Neural cell (in vitro differentiated cells): ENCODE results near the gene SLC22A23. TPM values are rescaled to one million over a fixed set of nuclear protein-coding genes. Genes with fewer than 3 reads are reported as not detected.

ENCODE experiments used
- H2AFZ ChIP-seq: fragments of 200-600, 300-800 bp; sonication (generic), shearing (Covaris generic); 2 replicates; pipeline ENCODE4 v1.6.0; 2014; ENCODE audit warnings: low read depth, mild to moderate bottlenecking, antibody characterized with exemption, low read length, moderate library complexity
- H3F3A ChIP-seq: fragments of 200-600 bp; shearing (Covaris generic); 2 replicates; pipeline ENCODE4 v1.6.1; 2016; ENCODE audit warnings: mild to moderate bottlenecking, moderate library complexity, mixed read lengths, antibody characterized with exemption, low read length; ENCODE audit not compliant: insufficient read depth, poor library complexity, severe bottlenecking
- H3K27ac ChIP-seq: fragments of 200-600, 300-800 bp; sonication (generic), shearing (Covaris generic); 2 replicates; pipeline ENCODE4 v1.5.1; 2014; ENCODE audit warnings: mild to moderate bottlenecking, low read length, moderate library complexity
- H3K27me3 ChIP-seq: fragments of 300-800, 200-600 bp; sonication (generic), shearing (Covaris generic); 2 replicates; pipeline ENCODE4 v1.6.0; 2014; ENCODE audit warnings: mild to moderate bottlenecking, low read depth, low read length, moderate library complexity; ENCODE audit not compliant: insufficient read depth
- H3K36me3 ChIP-seq: fragments of 300-800, 200-600 bp; sonication (generic), shearing (Covaris generic); 2 replicates; pipeline ENCODE4 v1.5.1; 2014; ENCODE audit warnings: mild to moderate bottlenecking, antibody characterized with exemption, low read length, moderate library complexity; ENCODE audit not compliant: insufficient read depth
- H3K4me2 ChIP-seq: fragments of 300-800, 200-600 bp; sonication (generic), shearing (Covaris generic); 2 replicates; pipeline ENCODE4 v1.6.0; 2014; ENCODE audit warnings: mild to moderate bottlenecking, low read length
- H3K4me3 ChIP-seq: fragments of 300-800, 200-600 bp; sonication (generic), shearing (Covaris generic); 2 replicates; pipeline ENCODE4 v1.5.1; 2014; ENCODE audit warnings: mild to moderate bottlenecking, low read length, moderate library complexity
- H3K79me2 ChIP-seq: fragments of 200-600 bp; shearing (Covaris generic); replicated peaks from 2 replicates; pipeline ENCODE4 v1.6.0; 2014; ENCODE audit warnings: mild to moderate bottlenecking, low read length, moderate library complexity; ENCODE audit not compliant: insufficient read depth
- H3K9ac ChIP-seq: fragments of 300-800, 200-600 bp; sonication (generic), shearing (Covaris generic); 2 replicates; pipeline ENCODE4 v1.6.1; 2016; ENCODE audit warnings: mild to moderate bottlenecking, low read length, mixed read lengths
- H3K9me2 ChIP-seq: fragments of 200-600 bp; shearing (Covaris generic); 2 replicates; pipeline ENCODE4 v1.6.1; 2016; ENCODE audit warnings: mild to moderate bottlenecking, low read length, mixed read lengths; ENCODE audit not compliant: insufficient read depth
- H3K9me3 ChIP-seq: fragments of 200-600, 300-800 bp; sonication (generic), shearing (Covaris generic); 2 replicates; pipeline ENCODE4 v1.6.1; 2016; ENCODE audit warnings: mild to moderate bottlenecking, mixed run types, low read length, moderate library complexity, mixed read lengths
- H4K20me1 ChIP-seq: fragments of 200-600 bp; shearing (Covaris generic); 2 replicates; pipeline ENCODE4 v1.6.1; 2016; ENCODE audit warnings: mild to moderate bottlenecking, mixed run types; ENCODE audit not compliant: insufficient read depth
- EP300 ChIP-seq: fragments of 450-650 bp; conservative IDR thresholded peaks from 2 replicates; pipeline ENCODE4 v1.6.1; 2014; ENCODE audit warnings: antibody characterized with exemption, mild to moderate bottlenecking, moderate library complexity; ENCODE audit not compliant: poor library complexity, severe bottlenecking
- EZH2 ChIP-seq: fragments of 200-600, 300-800 bp; shearing (Covaris generic), sonication (generic); IDR thresholded peaks from 2 replicates; pipeline ENCODE4 v1.6.1; 2014; ENCODE audit warnings: antibody characterized with exemption, low read length, borderline replicate concordance, mild to moderate bottlenecking; ENCODE audit not compliant: insufficient read depth, poor library complexity, severe bottlenecking
- MXI1 ChIP-seq: fragments of 450-650 bp; conservative IDR thresholded peaks from 2 replicates; pipeline ENCODE4 v1.6.1; 2014; ENCODE audit warnings: antibody characterized with exemption, mild to moderate bottlenecking; ENCODE audit not compliant: poor library complexity, severe bottlenecking
- POLR2AphosphoS5 ChIP-seq: IDR thresholded peaks from 2 replicates; pipeline ENCODE4 v1.6.1; 2012
- RAD21 ChIP-seq: fragments of 450-650 bp; conservative IDR thresholded peaks from 2 replicates; pipeline ENCODE4 v1.6.1; 2014; ENCODE audit warnings: antibody characterized with exemption, mild to moderate bottlenecking, moderate library complexity
- SMC3 ChIP-seq: fragments of 450-650 bp; conservative IDR thresholded peaks from 2 replicates; pipeline ENCODE4 v1.6.1; 2014; ENCODE audit warnings: antibody characterized with exemption, mild to moderate bottlenecking, moderate library complexity; ENCODE audit not compliant: poor library complexity
- TAF1 ChIP-seq: IDR thresholded peaks from 2 replicates; pipeline ENCODE4 v1.6.1; 2012; ENCODE audit warnings: low read depth
- polyA plus RNA-seq: library from polyadenylated mRNA; depleted of rRNA; stranded (reverse); fragments of >200 nt; gene quantifications from 2 replicates; pipeline ENCODE4 v1.2.3, GENCODE V29; 2014
- TF ChIP-seq, protein P1 (sequence below): IDR thresholded peaks from 2 replicates; pipeline ENCODE4 v1.6.1; 2012; ENCODE audit warnings: borderline replicate concordance
- TF ChIP-seq, protein P2 (sequence below): fragments of 450-650 bp; IDR thresholded peaks from 2 replicates; pipeline ENCODE4 v1.5.1; 2014; ENCODE audit warnings: antibody characterized with exemption, mild to moderate bottlenecking, moderate library complexity; ENCODE audit not compliant: poor library complexity, severe bottlenecking

The SLC22A23 gene
- polyA plus RNA-seq, 1 donor from 2014 or later, result 8.8 TPM

DNA sequence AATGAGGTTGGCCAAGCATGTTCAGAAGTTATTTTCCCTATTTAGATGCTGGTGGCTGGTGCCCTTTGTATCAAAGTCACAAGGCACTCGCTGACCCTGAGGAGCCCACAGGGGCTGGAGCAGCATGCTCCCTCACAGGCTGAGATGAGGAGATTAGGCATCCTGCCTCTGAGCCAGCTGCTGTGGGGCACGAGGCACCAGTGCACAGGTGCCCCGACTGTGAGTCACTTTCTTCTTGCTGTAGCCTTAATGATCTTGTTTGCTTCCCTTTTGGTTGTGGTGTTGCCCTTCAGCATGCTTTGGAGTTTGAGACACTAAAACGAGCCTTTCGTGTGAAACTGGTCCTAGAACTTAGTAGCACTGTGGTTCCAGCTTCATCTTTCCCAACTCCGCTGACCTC lies 193.8 kb downstream of the SLC22A23 start:
- no peak for TF ChIP-seq POLR2AphosphoS5
- TF ChIP-seq RAD21, result no peak
- TF ChIP-seq, protein P1, sequence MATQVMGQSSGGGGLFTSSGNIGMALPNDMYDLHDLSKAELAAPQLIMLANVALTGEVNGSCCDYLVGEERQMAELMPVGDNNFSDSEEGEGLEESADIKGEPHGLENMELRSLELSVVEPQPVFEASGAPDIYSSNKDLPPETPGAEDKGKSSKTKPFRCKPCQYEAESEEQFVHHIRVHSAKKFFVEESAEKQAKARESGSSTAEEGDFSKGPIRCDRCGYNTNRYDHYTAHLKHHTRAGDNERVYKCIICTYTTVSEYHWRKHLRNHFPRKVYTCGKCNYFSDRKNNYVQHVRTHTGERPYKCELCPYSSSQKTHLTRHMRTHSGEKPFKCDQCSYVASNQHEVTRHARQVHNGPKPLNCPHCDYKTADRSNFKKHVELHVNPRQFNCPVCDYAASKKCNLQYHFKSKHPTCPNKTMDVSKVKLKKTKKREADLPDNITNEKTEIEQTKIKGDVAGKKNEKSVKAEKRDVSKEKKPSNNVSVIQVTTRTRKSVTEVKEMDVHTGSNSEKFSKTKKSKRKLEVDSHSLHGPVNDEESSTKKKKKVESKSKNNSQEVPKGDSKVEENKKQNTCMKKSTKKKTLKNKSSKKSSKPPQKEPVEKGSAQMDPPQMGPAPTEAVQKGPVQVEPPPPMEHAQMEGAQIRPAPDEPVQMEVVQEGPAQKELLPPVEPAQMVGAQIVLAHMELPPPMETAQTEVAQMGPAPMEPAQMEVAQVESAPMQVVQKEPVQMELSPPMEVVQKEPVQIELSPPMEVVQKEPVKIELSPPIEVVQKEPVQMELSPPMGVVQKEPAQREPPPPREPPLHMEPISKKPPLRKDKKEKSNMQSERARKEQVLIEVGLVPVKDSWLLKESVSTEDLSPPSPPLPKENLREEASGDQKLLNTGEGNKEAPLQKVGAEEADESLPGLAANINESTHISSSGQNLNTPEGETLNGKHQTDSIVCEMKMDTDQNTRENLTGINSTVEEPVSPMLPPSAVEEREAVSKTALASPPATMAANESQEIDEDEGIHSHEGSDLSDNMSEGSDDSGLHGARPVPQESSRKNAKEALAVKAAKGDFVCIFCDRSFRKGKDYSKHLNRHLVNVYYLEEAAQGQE, result no peak
- TF ChIP-seq, protein P2, sequence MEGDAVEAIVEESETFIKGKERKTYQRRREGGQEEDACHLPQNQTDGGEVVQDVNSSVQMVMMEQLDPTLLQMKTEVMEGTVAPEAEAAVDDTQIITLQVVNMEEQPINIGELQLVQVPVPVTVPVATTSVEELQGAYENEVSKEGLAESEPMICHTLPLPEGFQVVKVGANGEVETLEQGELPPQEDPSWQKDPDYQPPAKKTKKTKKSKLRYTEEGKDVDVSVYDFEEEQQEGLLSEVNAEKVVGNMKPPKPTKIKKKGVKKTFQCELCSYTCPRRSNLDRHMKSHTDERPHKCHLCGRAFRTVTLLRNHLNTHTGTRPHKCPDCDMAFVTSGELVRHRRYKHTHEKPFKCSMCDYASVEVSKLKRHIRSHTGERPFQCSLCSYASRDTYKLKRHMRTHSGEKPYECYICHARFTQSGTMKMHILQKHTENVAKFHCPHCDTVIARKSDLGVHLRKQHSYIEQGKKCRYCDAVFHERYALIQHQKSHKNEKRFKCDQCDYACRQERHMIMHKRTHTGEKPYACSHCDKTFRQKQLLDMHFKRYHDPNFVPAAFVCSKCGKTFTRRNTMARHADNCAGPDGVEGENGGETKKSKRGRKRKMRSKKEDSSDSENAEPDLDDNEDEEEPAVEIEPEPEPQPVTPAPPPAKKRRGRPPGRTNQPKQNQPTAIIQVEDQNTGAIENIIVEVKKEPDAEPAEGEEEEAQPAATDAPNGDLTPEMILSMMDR, result no peak
- no peak for TF ChIP-seq MXI1
- no peak for TF ChIP-seq EP300
- TF ChIP-seq EZH2, result no peak
- no peak for TF ChIP-seq TAF1
- TF ChIP-seq SMC3, result no peak
- Histone ChIP-seq H3F3A (no peaks in the 10 kb centered on the region), H4K20me1 (no peaks in the 10 kb centered on the region), H3K9me3 (no peaks in the 10 kb centered on the region), H2AFZ (no peak overlapping the region), H3K9ac (no peak overlapping the region), H3K27me3 (no peaks in the 10 kb centered on the region), H3K4me3 (no peak overlapping the region), H3K4me2 (no peak overlapping the region), H3K79me2 (peaks cover 37% of the 10 kb centered on the region), H3K27ac (no peak overlapping the region), H3K9me2 (no peaks in the 10 kb centered on the region), H3K36me3 (no peaks in the 10 kb centered on the region)

GRCh38 chr6:3261921-3262320 lies 194.9 kb downstream of the SLC22A23 start:
- TF ChIP-seq TAF1 (no peak), EZH2 (no peak), SMC3 (no peak), POLR2AphosphoS5 (no peak), RAD21 (no peak), MXI1 (no peak), EP300 (no peak)
- TF ChIP-seq, protein P1, result no peak
- TF ChIP-seq, protein P2, result no peak
- Histone ChIP-seq H3K36me3 (no peaks in the 10 kb centered on the region), H3K27ac (no peak overlapping the region), H3K4me2 (no peak overlapping the region), H2AFZ (no peak overlapping the region), H3K79me2 (peaks cover 44% of the 10 kb centered on the region), H3K9ac (no peak overlapping the region), H3K4me3 (no peak overlapping the region), H3K9me2 (no peaks in the 10 kb centered on the region), H4K20me1 (no peaks in the 10 kb centered on the region), H3K27me3 (no peaks in the 10 kb centered on the region), H3K9me3 (no peaks in the 10 kb centered on the region), H3F3A (no peaks in the 10 kb centered on the region)
